Measurements from ENCODE around the gene ACTR3.

Gene ACTR3

GRCh38 chr2:113848758-113849415, 41.0 kb upstream of the ACTR3 start:
- no peak overlapping the region for H3K4me3 ChIP-seq (ENCODE audit: insufficient read depth, low read length, poor library complexity, severe bottlenecking)
- TF ChIP-seq CTCF (IDR thresholded peaks at IDR 0.05; ENCODE audit: insufficient read depth, low read length, poor library complexity, severe bottlenecking) (no peak), EZH2phosphoT487 (conservative IDR thresholded peaks at IDR 0.05; ENCODE audit: low read length) (no peak)
- H3K27ac ChIP-seq (ENCODE audit: low read depth, low read length), result no peak overlapping the region
- H3F3A ChIP-seq (ENCODE audit: insufficient read depth), result peaks cover under 1% of the 10 kb centered on the region; the same call in 1 of the 2 replicates
- H3K9ac ChIP-seq (ENCODE audit: low read length), result no peak overlapping the region
- H3K36me3 ChIP-seq (ENCODE audit: low read length), result peaks cover 8% of the 10 kb centered on the region; the same call in 1 of the 2 replicates
- peaks cover 3% of the 10 kb centered on the region; the same call in 1 of the 2 replicates for H3K9me3 ChIP-seq (ENCODE audit: insufficient read depth, low read length)
- no peaks in the 10 kb centered on the region for H3K79me2 ChIP-seq (ENCODE audit: insufficient read depth, low read length)
- H3K27me3 ChIP-seq (ENCODE audit: low read length), result no peaks in the 10 kb centered on the region
- no peaks in the 10 kb centered on the region for H3K9me2 ChIP-seq (replicated peaks; ENCODE audit: insufficient read depth, low read length)
- no peak overlapping the region for H3K4me2 ChIP-seq (ENCODE audit: low read depth, low read length, poor library complexity, severe bottlenecking)
- no peak overlapping the region for H2AFZ ChIP-seq (ENCODE audit: low read depth, low read length, severe bottlenecking)
- H4K20me1 ChIP-seq (ENCODE audit: low read depth, low read length), result no peaks in the 10 kb centered on the region

GRCh38 chr2:113850687-113851086, 39.2 kb upstream of the ACTR3 start:
- Histone ChIP-seq H3K36me3 (ENCODE audit: low read length) (peaks cover 5% of the 10 kb centered on the region; the same call in 1 of the 2 replicates), H2AFZ (ENCODE audit: low read depth, low read length, severe bottlenecking) (no peak overlapping the region), H3K79me2 (ENCODE audit: insufficient read depth, low read length) (no peaks in the 10 kb centered on the region), H4K20me1 (ENCODE audit: low read depth, low read length) (no peaks in the 10 kb centered on the region), H3K27me3 (ENCODE audit: low read length) (no peaks in the 10 kb centered on the region), H3K9ac (ENCODE audit: low read length) (no peak overlapping the region), H3K9me3 (ENCODE audit: insufficient read depth, low read length) (no peaks in the 10 kb centered on the region), H3K4me3 (ENCODE audit: insufficient read depth, low read length, poor library complexity, severe bottlenecking) (no peak overlapping the region), H3K9me2 (replicated peaks; ENCODE audit: insufficient read depth, low read length) (no peaks in the 10 kb centered on the region), H3F3A (ENCODE audit: insufficient read depth) (peaks cover 18% of the 10 kb centered on the region), H3K27ac (ENCODE audit: low read depth, low read length) (no peak overlapping the region), H3K4me2 (ENCODE audit: low read depth, low read length, poor library complexity, severe bottlenecking) (no peak overlapping the region)
- TF ChIP-seq EZH2phosphoT487 (conservative IDR thresholded peaks at IDR 0.05; ENCODE audit: low read length) (no peak), CTCF (IDR thresholded peaks at IDR 0.05; ENCODE audit: insufficient read depth, low read length, poor library complexity, severe bottlenecking) (no peak)

- peaks cover 27% of the 10 kb centered on the region for H3F3A ChIP-seq (ENCODE audit: insufficient read depth)
- no peak overlapping the region for H3K4me3 ChIP-seq (ENCODE audit: insufficient read depth, low read length, poor library complexity, severe bottlenecking)
- H3K27me3 ChIP-seq (ENCODE audit: low read length), result no peaks in the 10 kb centered on the region
- H3K9ac ChIP-seq (ENCODE audit: low read length), result no peak overlapping the region
- TF ChIP-seq CTCF (IDR thresholded peaks at IDR 0.05; ENCODE audit: insufficient read depth, low read length, poor library complexity, severe bottlenecking), result no peak
- TF ChIP-seq EZH2phosphoT487 (conservative IDR thresholded peaks at IDR 0.05; ENCODE audit: low read length), result no peak
- no peaks in the 10 kb centered on the region for H3K9me2 ChIP-seq (replicated peaks; ENCODE audit: insufficient read depth, low read length)
- no peak overlapping the region for H3K4me2 ChIP-seq (ENCODE audit: low read depth, low read length, poor library complexity, severe bottlenecking)
- no peak overlapping the region for H2AFZ ChIP-seq (ENCODE audit: low read depth, low read length, severe bottlenecking)
- H4K20me1 ChIP-seq (ENCODE audit: low read depth, low read length), result no peaks in the 10 kb centered on the region
- no peaks in the 10 kb centered on the region for H3K9me3 ChIP-seq (ENCODE audit: insufficient read depth, low read length)
- no peak overlapping the region for H3K27ac ChIP-seq (ENCODE audit: low read depth, low read length)
- no peaks in the 10 kb centered on the region for H3K36me3 ChIP-seq (ENCODE audit: low read length)
- H3K79me2 ChIP-seq (ENCODE audit: insufficient read depth, low read length), result no peaks in the 10 kb centered on the region
Measured at GRCh38 chr2:113851640-113852039, 38.2 kb upstream of the ACTR3 start.
